HG02870 (cell line): ENCODE measurements around the gene PRR15.
"Not testable (repeated sequence)": the region's sequence is repeated elsewhere in the genome, so short reads cannot be mapped to it uniquely, and the experiment has no call there.

Source experiments
- ATAC-seq: cut with Tn5 transposase; IDR thresholded peaks from one replicate; pipeline ENCODE4 v1.9.1; 2021; ENCODE audit warnings: mild to moderate bottlenecking, moderate library complexity; ENCODE audit not compliant: unreplicated experiment

PRR15 gene

DNA sequence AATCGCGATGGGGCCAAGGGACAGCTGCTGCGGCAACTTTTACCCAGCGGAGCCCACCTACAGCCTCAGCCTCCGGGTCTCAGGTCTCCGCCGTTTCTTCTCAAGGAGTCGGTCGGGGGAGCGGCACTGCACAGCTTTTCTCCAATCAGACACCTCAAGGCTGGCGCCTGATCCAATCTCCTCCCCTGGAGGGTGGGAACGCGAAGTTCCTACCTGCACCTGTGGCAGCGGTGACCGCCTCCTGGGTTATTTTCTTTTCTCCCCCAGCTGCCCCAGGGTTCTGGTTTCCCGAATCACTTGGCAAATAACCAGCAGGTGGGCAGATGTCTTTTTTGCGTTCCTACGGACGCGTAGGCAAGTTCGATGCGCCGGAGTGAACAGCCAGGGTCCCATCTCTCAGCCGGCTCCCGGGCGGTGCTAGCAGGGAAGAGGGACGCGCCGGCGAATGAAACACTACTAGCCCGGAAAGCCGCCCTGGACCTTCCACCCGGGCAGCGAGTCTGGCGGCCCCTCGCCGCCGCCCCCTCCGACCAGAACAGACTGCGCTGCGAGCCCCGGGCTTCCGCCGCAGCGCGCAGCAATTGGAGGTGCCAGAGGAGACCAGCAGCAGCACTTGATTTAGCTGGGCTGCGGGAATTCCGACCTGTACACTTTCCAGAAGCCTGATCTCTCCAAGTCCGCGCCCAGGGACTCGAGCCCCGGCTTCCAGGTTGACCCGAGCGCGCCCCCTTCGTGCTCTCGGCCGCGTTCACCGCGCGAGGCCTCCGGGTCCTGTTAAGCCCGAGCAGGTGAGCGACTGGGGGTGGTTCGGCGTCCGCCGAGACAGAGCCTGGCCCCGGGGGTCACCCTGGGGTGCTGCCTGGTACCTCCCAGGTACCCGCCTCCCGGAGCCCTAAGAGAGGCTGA is at the start of gene PRR15:
TSS of gene PRR15 (plus strand) at position 246 of the 906 bp plus-strand sequence. CDS start 2,495 bp downstream, outside the sequence.
- no peak for ATAC-seq

GRCh38 chr7:29516491-29516890 is 47.1 kb upstream of the PRR15 start:
- ATAC-seq = no peak

GRCh38 chr7:29518616-29519015 is 45.0 kb upstream of the PRR15 start:
- no peak for ATAC-seq

DNA sequence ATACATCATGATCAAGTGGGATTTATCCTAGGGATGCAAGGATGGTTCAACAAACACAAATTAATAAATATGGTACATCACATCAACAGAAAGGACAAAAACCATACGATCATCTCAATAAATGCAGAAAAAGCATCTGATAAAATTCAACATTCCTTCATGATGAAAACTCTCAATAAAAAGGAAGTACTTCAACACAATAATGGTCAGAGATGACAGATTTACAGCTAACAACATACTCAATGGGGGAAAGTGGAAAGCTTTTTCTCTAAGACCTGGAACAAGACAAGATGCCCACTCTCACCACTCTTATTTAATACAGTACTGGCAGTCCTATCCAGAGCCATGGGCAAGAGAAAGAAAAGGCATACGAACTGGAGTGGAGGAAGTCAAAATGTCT is 39.9 kb upstream of the PRR15 start:
- no peak for ATAC-seq

DNA sequence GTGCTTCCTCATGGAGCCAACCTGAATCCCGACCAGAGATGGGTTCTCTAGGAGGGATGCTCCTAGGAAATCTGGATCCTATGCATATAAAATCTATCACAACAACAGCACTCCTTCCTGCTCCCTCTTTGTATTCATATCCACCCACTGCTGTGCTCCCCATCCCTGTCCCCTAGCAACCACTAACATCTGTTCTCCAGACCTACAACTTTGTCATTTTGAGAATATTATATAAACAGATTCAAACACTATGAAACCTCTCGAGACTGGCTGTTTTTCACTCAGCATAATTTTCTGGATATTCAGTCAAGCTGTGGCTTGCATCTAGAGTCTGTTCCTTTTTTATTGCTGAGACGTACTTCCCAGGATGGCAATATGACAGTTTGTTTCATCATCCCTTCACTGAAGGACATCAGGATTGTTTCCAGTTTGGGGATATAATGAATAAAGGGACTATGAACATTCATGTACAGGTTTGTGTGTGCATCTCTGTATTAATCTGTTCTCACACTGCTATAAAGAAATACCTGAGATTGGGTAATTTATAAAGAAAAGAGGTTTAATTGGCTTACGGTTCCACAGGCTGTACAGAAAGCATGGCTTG is 36.0 kb upstream of the PRR15 start:
- ATAC-seq = no peak

DNA sequence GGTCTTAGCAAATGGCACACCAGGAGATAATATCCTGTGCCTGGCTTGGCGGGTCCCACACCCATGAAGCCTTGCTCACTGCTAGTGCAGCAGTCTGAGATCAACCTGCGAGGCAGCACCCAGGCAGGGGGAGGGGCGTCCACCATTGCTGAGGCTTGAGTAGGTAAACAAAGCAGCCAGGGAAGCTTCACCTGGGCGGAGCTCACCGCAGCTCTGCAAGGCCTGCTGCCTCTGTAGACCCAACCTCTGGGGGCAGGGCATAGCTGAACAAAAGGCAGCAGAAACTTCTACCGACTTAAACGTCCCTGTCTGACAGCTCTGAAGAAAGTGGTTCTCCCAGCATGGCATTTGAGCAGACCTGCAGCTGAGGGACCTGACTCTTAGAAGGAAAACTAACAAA is 35.1 kb upstream of the PRR15 start:
- ATAC-seq = not testable (repeated sequence)

DNA sequence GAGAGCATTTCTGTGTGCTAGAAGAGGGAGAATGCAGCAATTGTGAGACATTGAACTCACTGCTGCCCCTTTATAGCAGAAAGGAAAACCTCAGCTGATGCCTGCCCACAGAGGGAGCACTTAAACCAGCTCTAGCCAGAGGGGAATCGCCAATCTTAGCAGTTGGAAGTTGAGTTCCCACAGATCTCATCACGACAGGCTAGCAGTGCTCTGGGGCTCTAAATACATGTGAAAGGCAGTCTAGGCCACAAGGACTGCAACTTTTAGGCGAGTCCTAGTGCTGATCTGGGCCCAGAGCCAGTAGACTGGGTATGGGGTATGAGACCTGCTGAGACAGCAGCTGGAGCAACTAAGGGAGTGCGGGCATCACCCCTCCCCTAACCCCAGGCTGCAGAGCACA is 25.2 kb upstream of the PRR15 start:
- ATAC-seq = no peak

GRCh38 chr7:29539471-29539870 is 24.2 kb upstream of the PRR15 start:
- no peak for ATAC-seq

DNA sequence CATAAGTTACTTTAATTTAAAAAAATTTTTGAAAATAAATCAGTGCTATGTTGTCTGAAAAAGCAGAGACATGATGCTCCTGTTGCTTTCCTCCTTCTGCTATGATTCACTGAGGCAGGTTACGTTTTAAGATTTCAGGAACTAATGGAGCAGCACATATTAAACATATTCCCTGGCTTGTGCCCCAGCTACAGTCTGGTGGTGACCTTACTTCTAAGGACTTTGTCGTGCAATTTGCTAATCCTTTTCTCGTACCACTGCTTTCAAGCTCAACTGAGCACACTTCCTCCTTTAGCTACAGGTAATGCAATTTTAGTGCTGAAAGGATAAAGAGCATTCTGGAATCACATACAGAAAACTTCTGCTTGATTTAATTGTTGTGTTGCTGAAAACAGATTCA is 16.2 kb upstream of the PRR15 start:
- ATAC-seq = no peak

DNA sequence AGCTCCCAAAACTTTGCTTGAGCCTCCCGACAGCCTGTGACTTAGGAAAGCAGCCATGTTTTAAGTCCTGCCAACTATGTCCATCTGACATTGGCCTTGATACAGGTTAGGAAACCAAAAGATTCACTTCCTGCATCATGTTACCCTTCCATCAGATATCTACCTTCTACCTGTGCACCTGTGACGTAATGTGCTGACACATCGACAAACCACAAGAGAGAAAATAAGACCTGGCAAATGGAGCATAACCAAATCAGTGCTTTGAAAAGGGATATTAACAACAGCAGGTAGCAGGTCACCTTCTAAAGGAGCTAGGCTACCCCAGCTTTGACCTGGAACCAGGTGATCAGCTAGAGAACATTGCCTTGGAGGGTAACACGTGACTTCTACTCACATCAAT is 14.8 kb upstream of the PRR15 start:
- ATAC-seq = no peak

DNA sequence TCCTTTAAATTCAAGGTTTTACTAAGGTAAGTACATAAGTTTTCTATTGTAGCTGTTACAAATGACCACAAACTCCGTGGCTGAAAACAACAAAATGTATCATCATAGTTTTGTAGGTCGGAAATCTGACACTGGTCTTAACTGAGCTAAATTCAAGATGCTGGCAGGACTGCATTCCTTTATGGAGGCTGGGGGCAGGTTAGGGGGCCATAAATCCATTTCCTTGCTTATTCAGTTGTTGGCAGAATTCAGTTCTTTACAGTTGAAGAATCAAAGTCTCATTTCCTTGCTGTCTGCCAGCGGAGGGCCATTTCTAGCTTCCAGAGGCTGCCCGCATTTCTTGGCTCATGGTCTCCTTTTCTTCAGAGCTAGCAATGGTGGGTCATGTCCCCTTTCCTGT is 11.2 kb upstream of the PRR15 start:
- ATAC-seq = no peak

- no peak for ATAC-seq
Measured at GRCh38 chr7:29555061-29555460, 8.6 kb upstream of the PRR15 start.

DNA sequence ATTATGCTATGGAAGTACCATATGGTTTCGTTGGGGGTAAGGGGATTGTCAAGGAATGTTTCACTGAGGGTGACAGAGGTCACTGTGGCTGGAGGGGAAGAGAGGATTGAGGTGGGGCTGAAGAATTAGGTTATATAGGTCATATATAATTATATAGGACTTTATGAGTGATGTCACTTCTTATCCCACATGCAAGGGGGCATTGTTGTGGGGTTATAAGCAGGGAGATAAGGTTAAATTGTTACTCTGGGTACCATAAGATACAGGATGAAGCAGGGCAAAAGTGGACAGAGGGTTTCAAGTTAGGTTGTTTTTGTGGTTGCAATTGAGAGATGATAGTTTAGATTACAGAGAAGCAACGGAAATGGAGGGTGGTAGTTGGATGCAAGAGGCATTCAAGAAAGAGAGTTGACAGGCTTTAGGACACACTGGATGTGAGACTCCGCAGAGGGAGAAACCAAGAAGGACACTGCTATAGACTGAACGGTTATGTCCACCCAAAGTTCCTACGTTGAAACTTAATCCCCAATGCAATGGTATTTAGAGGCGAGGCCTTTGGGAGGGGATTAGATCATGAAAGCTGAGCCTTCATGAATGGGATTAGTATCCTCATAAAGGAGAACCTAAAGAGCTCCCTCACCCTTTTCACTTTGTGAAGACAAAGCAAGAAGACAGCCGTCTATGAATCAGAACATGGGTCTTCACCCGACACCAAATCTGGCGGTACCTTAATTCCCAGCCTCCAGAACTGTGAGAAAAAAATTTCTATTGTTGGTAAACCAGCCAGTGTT is 7.0 kb upstream of the PRR15 start:
- ATAC-seq = no peak

- ATAC-seq = no peak
Measured at GRCh38 chr7:29557954-29558353, 5.7 kb upstream of the PRR15 start.

DNA sequence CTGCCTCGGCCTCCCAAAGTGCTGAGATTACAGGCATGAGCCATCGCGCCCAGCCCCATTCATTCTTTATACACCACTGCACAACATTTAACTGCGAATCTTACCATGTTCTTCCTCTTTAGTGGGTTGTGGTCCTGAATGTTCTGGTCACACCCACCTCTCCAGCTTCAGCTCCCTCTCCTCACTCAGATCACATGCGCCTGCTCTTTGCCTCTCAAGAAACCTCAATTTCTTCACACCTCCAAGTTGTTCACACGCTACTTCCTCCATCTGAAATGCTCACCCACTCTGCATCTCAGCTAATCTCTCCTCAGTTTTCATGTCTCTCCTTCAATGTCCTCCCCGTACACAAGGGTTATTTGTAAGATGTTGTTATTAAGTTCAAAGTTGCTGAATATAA is 2.4 kb upstream of the PRR15 start:
- no peak for ATAC-seq

- no peak for ATAC-seq
Measured at GRCh38 chr7:29562307-29562706, 1.3 kb upstream of the PRR15 start.

DNA sequence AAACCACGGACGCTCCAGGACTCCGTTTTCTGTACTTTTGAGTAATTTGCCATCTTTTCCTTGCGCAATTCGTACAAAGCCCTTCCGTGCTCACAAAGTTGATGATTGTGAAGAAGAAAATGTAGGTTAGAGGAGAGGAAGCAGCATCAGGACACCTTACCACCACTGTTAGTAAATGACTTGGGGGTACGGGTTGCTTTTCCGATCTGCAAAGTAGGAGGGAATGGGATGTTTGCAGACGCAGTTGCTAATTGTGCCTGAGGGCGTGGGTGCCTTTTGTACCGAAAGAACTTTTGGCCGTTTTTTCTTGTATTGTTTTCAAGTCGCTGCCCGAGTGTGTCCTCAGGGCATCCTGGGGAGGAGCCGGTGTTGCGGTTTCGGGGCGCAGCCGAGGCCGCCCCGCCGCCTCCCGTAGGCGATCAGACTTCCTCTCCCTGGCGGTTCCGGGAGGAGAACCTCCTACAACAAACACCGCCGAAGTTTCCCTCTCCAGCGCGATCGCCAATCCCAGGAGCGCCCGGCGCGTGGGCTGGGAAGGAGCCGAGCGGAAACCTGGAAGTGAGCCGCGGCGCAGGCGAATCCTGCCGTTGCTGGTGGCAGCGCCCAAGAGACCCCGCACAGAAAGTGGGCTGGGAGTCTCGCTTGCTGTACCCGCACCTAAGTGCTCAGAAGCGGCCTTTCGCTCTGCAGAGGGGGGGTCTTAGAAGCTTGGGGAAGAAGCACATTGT is 1.0 kb downstream of the PRR15 start:
- ATAC-seq = no peak

GRCh38 chr7:29565224-29565630 is 1.6 kb downstream of the PRR15 start:
- no peak for ATAC-seq

- no peak for ATAC-seq
Measured at GRCh38 chr7:29565634-29565981, 2.0 kb downstream of the PRR15 start.

DNA sequence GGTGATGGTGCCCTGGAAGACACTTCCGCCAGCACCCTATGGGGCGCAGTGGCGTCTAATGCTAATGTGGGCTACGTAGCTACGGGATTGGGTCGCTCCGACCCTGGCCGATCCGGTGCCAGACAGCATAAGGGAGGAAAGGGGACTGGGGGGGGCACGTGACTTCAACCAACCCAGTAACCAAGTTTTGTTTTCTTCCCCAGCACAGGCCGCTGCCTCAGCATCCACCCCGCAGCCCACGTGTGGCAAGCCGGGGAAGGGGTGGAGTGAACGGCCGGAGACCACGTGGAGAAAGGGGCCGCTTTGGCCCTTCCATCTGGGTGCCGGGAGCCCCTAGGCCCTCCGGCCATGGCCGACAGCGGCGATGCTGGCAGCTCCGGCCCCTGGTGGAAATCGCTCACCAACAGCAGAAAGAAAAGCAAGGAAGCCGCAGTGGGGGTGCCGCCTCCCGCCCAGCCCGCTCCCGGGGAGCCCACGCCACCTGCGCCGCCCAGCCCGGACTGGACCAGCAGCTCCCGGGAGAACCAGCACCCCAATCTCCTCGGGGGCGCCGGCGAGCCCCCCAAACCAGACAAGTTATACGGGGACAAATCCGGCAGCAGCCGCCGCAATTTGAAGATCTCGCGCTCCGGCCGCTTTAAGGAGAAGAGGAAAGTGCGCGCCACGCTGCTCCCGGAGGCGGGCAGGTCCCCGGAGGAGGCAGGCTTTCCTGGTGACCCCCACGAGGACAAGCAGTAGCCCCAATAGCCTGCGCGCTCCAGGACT is 2.5 kb downstream of the PRR15 start:
- ATAC-seq = no peak
